Heart right ventricle (tissue), 16 donors: Measurements from ENCODE around the gene SLC45A2. TPM values are rescaled to one million over a fixed set of nuclear protein-coding genes. Genes with fewer than 3 reads are reported as not detected.

Experiments used
- ATAC-seq, 8 donors: fragments of 200-7000 bp; cut with Tn5 transposase; one replicate each; pipeline ENCODE4 v1.9.1; 2020; ENCODE audit warnings: mild to moderate bottlenecking in 8 of 8, moderate library complexity in 8 of 8, moderate number of reproducible peaks in 1 of 8
- DNase-seq, 2 donors: peaks; one replicate each; pipeline ENCODE4 v3.0.0-alpha.2; 2020
- H3K27ac ChIP-seq, 10 donors: fragments of 200-600 bp; sonication (generic) in 2 of 10; one replicate each; pipeline versions ENCODE4 v1.5.0 to v1.8.0; 2020 to 2022; ENCODE audit warnings: mild to moderate bottlenecking in 3 of 10
- H3K27me3 ChIP-seq, 7 donors: fragments of 200-600 bp; one replicate each; pipeline ENCODE4 v1.8.0; 2021 to 2022; ENCODE audit warnings: mild to moderate bottlenecking in 2 of 7
- H3K36me3 ChIP-seq, 9 donors: fragments of 200-600 bp; sonication (generic) in 1 of 9; one replicate each; pipeline versions ENCODE4 v1.5.0 to v1.8.0; 2020 to 2022; ENCODE audit warnings: mild to moderate bottlenecking in 2 of 9
- H3K4me1 ChIP-seq, 9 donors: fragments of 200-600 bp; sonication (generic) in 1 of 9; one replicate each; pipeline versions ENCODE4 v1.5.0 to v1.8.0; 2020 to 2022; ENCODE audit warnings: mild to moderate bottlenecking in 4 of 9
- H3K4me3 ChIP-seq, 10 donors: fragments of 200-600 bp; sonication (generic) in 2 of 10; one replicate each; pipeline versions ENCODE4 v1.5.0 to v1.8.0; 2020 to 2022; ENCODE audit warnings: mild to moderate bottlenecking in 7 of 10, moderate library complexity in 2 of 10
- H3K9me3 ChIP-seq, 11 donors: fragments of 200-600 bp in 10 of 11; sonication (generic) in 2 of 11; one replicate each; pipeline versions ENCODE4 v1.5.0 to v1.8.0; 2013 to 2022; ENCODE audit warnings: mild to moderate bottlenecking in 2 of 11, control low read depth in 1 of 11, moderate library complexity in 1 of 11
- WGBS, 2 donors: extraction: QIAGEN DNeasy Blood & Tissue Kit; methylation state at CpG; one replicate each; pipeline ENCODE4 v1.1.7; 2013; ENCODE audit warnings: inconsistent platforms in 1 of 2; 5-methylcytosine and 5-hydroxymethylcytosine counted together
- intact Hi-C, 10 donors: fragments of 100-400 bp; cut with DNase I; formaldehyde crosslinking; loops; one replicate each; pipeline versions ENCODE4 v1.11.1 to v1.14.2; 2022
- polyA plus RNA-seq, 2 donors: library from polyadenylated mRNA; stranded (reverse); fragments of 200-250 nt; gene quantifications; one replicate each; pipeline ENCODE4 v1.2.3, GENCODE V29; 2013
- total RNA-seq, 10 donors: library from RNA; stranded (reverse); fragmentation: NEBNext Ultra II Directional in 3 of 10; extraction: Animal tissue kit (Norgen Biotek cat#: 25700) in 3 of 10; gene quantifications; one replicate each; pipeline versions ENCODE4 v1.2.1 to v1.2.4, GENCODE V29; 2021 to 2023
- TF ChIP-seq, protein P1 (sequence below), 9 donors: fragments of 200-600 bp; sonication (generic) in 2 of 9; IDR thresholded peaks; one replicate each; pipeline versions ENCODE4 v1.5.0 to v1.8.0; 2021 to 2022; ENCODE audit warnings: antibody characterized with exemption in 9 of 9, mild to moderate bottlenecking in 5 of 9, moderate library complexity in 1 of 9
- donor health status: Arrhythmogenic right ventricular cardiomyopathy.
- donor health status: ischemic (EF 13 %, LVEDD 7.1; RV severe dilation, severe dysfunction).
- donor health status: healthy with polysubstance abuse.
- donor health status: DM: no; HTN: yes; CAD: no.
- donor health status: DM: no; HTN: no; CAD: no.
- donor health status: ischemic (EF 25% LVEDD 6.9; RV normal size, moderate dysfunction).
- donor health status: ischemic (EF 25% LVEDD 5.7; RV mildly dilated, moderate dysfunction).
- donor health status: healthy.
- donor health status: DM: yes; HTN: yes; CAD: no.
- donor health status: Ischemic cardiomyopathy.
- donor health status: ischemic (EF 35%, LVEDD 5.7; RV mildly dilated, moderate dysfunction).
- donor health status: nonischemic (EF 11% LVEDD 7.7; RV severe dilation, severe dysfunction).
- donor health status: DM: yes; HTN: yes; CAD: no.
- donor health status: PGD.
- donor health status: ischemic (EF 29% LVEDD 5.4; RV normal size, mild dysfunction).
- donor health status: nonischemic (EF 23%, LVEDD 6.1; RV moderate dilation, normal function).

SLC45A2 gene
- total and polyA plus RNA-seq, 12 donors: 0.09 to 0.15 (median 0.11) TPM; not detected in 9

DNA sequence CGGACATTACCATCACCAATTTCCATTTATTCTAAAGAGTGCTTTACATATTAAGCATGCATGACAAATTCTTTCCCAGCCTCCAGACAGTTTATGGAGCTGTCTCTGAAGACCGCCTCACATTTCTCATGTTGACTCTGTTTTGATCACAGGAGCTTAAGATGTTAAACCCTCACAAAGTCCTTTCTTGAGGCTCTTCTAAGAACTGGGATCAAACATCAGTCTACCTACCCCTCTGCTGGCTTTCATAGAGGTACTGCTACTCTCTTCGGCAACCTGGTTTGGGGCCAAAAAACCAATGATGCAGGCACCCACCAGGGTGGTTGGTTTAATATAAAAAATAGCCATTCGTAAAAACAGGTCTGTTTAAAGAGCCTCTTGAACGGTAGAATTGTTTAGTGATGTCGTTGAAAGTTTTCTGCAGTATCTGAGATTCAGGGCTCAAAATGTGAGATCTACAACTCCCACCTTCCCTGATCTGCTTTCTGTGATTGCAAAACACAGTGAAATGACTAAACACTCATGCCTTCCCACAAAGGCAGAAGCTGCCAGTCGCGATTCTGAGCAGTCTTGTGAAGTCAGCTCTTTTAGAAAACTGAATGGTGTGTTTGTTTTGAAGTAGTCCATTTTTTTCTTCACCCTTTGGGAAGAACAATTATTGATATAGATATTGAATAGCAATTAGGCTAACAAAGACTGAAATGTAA lies 44.8 kb downstream of the SLC45A2 start:
- intact Hi-C loops: loop anchor here in 4 of 10 donors (10.0 kb wide), 2 partner anchors 475 to 505 kb away; no protein-coding TSS in a partner anchor
- no peak for ATAC-seq
- H3K36me3 ChIP-seq: no peaks in the 10 kb centered on the region
- TF ChIP-seq, protein P1, sequence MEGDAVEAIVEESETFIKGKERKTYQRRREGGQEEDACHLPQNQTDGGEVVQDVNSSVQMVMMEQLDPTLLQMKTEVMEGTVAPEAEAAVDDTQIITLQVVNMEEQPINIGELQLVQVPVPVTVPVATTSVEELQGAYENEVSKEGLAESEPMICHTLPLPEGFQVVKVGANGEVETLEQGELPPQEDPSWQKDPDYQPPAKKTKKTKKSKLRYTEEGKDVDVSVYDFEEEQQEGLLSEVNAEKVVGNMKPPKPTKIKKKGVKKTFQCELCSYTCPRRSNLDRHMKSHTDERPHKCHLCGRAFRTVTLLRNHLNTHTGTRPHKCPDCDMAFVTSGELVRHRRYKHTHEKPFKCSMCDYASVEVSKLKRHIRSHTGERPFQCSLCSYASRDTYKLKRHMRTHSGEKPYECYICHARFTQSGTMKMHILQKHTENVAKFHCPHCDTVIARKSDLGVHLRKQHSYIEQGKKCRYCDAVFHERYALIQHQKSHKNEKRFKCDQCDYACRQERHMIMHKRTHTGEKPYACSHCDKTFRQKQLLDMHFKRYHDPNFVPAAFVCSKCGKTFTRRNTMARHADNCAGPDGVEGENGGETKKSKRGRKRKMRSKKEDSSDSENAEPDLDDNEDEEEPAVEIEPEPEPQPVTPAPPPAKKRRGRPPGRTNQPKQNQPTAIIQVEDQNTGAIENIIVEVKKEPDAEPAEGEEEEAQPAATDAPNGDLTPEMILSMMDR (IDR thresholded peaks at IDR 0.05): no peak
- WGBS, 2 donors: 76 to 83% methylated on average over 8 of the region's 8 CpGs
- no peak overlapping the region for H3K27ac ChIP-seq
- no peak overlapping the region for H3K4me3 ChIP-seq
- DNase-seq: no peak
- peaks cover 0 to 19% (median 15%) of the 10 kb centered on the region in 9 donors for H3K4me1 ChIP-seq
- peaks cover 0 to 76% (median 72%) of the 10 kb centered on the region in 7 donors for H3K27me3 ChIP-seq
- H3K9me3 ChIP-seq: no peaks in the 10 kb centered on the region

DNA sequence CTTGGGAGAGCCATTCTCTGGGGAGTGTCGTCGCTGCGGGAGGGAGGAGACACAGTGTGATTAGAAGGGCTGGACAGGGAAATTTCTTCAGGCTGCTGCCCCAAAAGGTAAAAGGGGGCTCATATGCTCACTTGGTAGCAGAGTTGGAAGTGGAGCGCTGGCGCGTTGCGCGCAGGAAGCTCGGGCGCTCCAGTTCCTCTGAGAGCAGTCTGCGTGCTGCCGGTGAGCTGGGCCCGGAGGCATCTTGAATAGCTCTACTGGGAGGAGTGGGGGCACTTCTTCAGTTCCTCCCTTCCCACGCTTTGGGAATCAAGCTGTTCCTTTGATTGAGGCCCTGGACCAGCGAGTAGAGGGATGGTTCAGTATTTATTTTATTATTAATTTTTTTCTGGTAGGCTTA lies 45.6 kb downstream of the SLC45A2 start:
- WGBS, 2 donors: 10 to 11% methylated on average over 15 of the region's 15 CpGs
- Histone ChIP-seq H3K27ac (no peak overlapping the region), H3K4me3 (no peak overlapping the region), H3K27me3 (peaks cover 0 to 76% (median 72%) of the 10 kb centered on the region in 7 donors), H3K9me3 (no peaks in the 10 kb centered on the region), H3K36me3 (no peaks in the 10 kb centered on the region), H3K4me1 (peaks cover 0 to 19% (median 15%) of the 10 kb centered on the region in 9 donors)
- intact Hi-C loops: loop anchor here in 4 of 10 donors (10.0 kb wide), 2 partner anchors 474 to 504 kb away; no protein-coding TSS in a partner anchor
- TF ChIP-seq, protein P1 (IDR thresholded peaks at IDR 0.05): no peak
- no peak for DNase-seq
- no peak for ATAC-seq

DNA sequence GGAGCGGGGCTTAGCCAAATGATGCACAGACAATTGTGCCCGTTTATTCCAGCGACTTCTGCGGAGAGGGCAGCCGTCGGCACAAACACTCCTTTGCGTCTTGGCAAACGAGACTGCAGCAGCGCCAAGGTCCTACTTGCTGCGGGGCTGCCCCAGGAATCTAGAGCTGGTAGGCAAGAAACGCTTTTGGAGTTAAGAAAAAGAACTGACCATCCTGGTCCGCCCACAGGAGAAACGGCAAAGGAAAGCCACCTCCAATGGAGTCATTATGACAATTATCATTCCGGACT lies 46.0 kb downstream of the SLC45A2 start:
- H3K36me3 ChIP-seq: no peaks in the 10 kb centered on the region
- ATAC-seq (no peak), DNase-seq (no peak)
- no peaks in the 10 kb centered on the region for H3K9me3 ChIP-seq
- no peak overlapping the region for H3K4me3 ChIP-seq
- H3K4me1 ChIP-seq: peaks cover 0 to 19% (median 15%) of the 10 kb centered on the region in 9 donors
- intact Hi-C loops: loop anchor here in 4 of 10 donors (10.0 kb wide), 2 partner anchors 474 to 504 kb away; no protein-coding TSS in a partner anchor
- 17 to 22% methylated on average over 14 of the region's 14 CpGs for WGBS, 2 donors
- H3K27me3 ChIP-seq: peaks cover 0 to 76% (median 71%) of the 10 kb centered on the region in 7 donors
- TF ChIP-seq, protein P1 (IDR thresholded peaks at IDR 0.05): no peak
- H3K27ac ChIP-seq: no peak overlapping the region

DNA sequence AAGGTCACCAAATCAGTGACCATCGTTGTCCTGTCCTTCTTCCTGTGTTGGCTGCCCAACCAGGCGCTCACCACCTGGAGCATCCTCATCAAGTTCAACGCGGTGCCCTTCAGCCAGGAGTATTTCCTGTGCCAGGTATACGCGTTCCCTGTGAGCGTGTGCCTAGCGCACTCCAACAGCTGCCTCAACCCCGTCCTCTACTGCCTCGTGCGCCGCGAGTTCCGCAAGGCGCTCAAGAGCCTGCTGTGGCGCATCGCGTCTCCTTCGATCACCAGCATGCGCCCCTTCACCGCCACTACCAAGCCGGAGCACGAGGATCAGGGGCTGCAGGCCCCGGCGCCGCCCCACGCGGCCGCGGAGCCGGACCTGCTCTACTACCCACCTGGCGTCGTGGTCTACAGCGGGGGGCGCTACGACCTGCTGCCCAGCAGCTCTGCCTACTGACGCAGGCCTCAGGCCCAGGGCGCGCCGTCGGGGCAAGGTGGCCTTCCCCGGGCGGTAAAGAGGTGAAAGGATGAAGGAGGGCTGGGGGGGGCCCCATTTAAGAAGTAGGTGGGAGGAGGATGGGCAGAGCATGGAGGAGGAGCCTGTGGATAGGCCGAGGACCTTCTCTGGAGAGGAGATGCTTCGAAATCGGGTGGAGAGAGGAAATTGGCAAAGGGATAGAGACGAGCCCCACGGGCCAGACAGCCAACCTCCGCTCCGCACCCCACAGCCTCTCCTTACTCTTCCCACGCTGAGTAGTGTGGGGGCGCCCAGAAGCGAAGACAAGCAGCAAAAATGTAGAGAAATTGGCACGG lies 46.6 kb downstream of the SLC45A2 start:
- Histone ChIP-seq H3K27me3 (peaks cover 0 to 80% (median 70%) of the 10 kb centered on the region in 7 donors), H3K9me3 (no peaks in the 10 kb centered on the region), H3K4me1 (peaks cover 0 to 19% (median 15%) of the 10 kb centered on the region in 9 donors), H3K36me3 (no peaks in the 10 kb centered on the region), H3K4me3 (no peak overlapping the region), H3K27ac (no peak overlapping the region)
- TF ChIP-seq, protein P1 (IDR thresholded peaks at IDR 0.05): no peak
- WGBS, 2 donors: 14 to 21% methylated on average over 54 of the region's 54 CpGs
- no peak for DNase-seq
- intact Hi-C loops: loop anchor here in 4 of 10 donors (10.0 kb wide), 2 partner anchors 473 to 503 kb away; no protein-coding TSS in a partner anchor
- ATAC-seq: no peak
